ENCODE results near the gene MAGOH.
A peak's percentile ranks its signal among the peaks of the same experiment; 100 is the strongest.

The MAGOH gene

DNA sequence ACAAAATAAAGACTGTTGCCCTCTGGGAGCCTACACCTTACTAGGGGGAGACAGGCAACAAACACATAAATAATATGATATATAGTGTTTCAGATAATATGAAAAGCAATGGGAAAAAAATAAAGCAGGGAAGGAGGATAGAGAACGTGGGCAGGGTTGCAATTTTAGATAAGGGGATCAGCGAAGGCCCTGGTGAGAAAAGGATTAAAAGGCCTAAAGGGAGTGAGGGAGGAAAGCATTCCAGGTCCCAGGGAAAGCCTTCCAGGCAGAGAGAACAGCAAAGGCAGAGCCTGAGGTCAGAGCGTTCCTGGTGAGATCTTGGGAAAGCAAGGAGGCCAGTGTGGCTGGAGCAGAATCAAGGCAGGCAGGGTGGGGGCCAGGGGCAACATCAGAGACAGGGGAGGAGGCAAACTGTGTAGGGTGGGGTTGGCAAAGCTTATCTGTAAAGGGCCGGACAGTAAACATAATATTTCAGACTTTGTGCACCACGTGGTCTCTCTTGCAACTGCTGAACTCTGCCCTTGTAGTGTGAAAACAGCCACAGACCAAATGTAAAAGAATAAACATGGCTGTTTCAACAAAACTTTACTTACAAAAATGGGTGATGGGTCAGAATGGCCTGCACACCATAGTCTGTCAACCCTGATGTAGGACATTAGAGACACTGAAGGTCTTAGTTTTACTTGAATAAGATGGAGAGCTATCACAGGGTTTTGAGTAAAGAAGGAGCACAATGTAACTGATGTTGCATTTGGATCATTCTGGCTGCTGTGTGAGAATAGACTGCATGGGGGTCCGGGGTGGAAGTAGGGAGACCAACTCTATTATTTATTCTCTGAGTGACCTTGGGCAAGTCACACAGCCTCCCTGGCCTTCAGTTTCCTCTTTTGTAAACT is 55.0 kb downstream of the MAGOH start:
- no peak for DNase-seq

DNA sequence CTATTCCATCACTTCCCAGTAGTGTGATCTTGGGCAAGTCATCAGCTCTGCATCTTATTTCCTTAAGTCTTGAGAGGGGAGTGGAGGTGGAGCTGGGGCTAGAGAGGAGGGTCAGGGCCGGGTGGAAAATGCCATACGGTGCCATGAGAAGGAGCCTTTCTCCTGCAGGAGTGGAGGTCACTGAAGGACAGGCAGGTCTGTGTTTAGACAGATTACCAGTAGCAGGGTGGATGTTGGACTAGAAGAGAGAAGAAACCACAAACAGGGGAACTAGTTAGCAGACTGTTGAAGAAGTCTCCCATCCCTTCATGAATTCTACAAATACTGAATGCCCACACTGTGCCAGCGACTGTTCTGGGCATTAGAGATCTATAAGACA is 55.6 kb downstream of the MAGOH start:
- DNase-seq: no peak

- peak; percentile 58 for DNase-seq
Observed at GRCh38 chr1:53182111-53182593, 56.2 kb downstream of the MAGOH start.

- DNase-seq: no peak
Observed at GRCh38 chr1:53180951-53181350, 57.4 kb downstream of the MAGOH start.

DNA sequence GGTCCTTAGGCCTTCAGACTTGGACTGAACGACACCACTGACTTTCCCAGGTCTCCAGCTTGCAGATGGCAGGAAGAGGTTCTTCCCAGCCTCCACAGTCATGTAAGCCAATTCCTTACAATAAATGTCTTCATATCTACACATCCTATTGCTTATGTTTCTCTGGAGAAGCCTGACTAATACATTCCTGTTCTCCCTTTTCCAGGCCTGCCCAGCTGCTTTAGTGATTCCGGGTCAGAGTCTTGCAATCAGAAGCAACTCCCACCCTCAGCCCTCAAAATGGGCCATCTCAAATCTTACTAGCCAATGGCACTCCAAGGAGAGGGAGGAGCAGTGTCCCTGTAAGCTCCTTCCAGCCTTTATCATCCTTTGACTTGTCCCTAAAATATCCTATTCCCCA is 58.1 kb downstream of the MAGOH start:
- DNase-seq: no peak

Data from midbrain (tissue), 1 donor.